Parathyroid adenoma (tissue), 2 donors: ENCODE results near the gene ZNF91.
"Not testable (repeated sequence)": the region's sequence is repeated elsewhere in the genome, so short reads cannot be mapped to it uniquely, and the experiment has no call there.

Source experiments
- H2AFZ ChIP-seq: fragments of 300-600 bp; sonication (generic); one replicate; pipeline ENCODE4 v1.7.0; 2017; ENCODE audit warnings: antibody characterized with exemption, mild to moderate bottlenecking
- H3K27ac ChIP-seq: fragments of 300-600 bp; sonication (generic); one replicate; pipeline ENCODE4 v1.7.0; 2017
- H3K27me3 ChIP-seq: fragments of 300-600 bp; sonication (generic); one replicate; pipeline ENCODE4 v1.7.0; 2017; ENCODE audit warnings: low read length; ENCODE audit not compliant: control insufficient read depth, insufficient read depth
- H3K36me3 ChIP-seq: fragments of 300-600 bp; sonication (generic); one replicate; pipeline ENCODE4 v1.7.0; 2017; ENCODE audit warnings: low read length; ENCODE audit not compliant: control insufficient read depth, insufficient read depth
- H3K4me1 ChIP-seq: fragments of 300-600 bp; sonication (generic); one replicate; pipeline ENCODE4 v1.7.0; 2017; ENCODE audit warnings: control low read depth
- H3K4me2 ChIP-seq: fragments of 300-600 bp; sonication (generic); one replicate; pipeline ENCODE4 v1.7.0; 2017; ENCODE audit warnings: low read length
- H3K4me3 ChIP-seq: fragments of 300-600 bp; sonication (generic); one replicate; pipeline ENCODE4 v1.7.0; 2017; ENCODE audit warnings: low read depth, low read length
- H3K79me2 ChIP-seq: fragments of 300-600 bp; sonication (generic); one replicate; pipeline ENCODE4 v1.7.0; 2017; ENCODE audit warnings: control low read depth
- H3K9ac ChIP-seq: fragments of 300-600 bp; sonication (generic); one replicate; pipeline ENCODE4 v1.7.0; 2017; ENCODE audit warnings: mild to moderate bottlenecking
- H3K9me3 ChIP-seq: fragments of 300-600 bp; sonication (generic); one replicate; pipeline ENCODE4 v1.7.0; 2017; ENCODE audit warnings: low read length; ENCODE audit not compliant: control insufficient read depth
- TF ChIP-seq, protein P1 (sequence below): fragments of 300-600 bp; sonication (generic); IDR thresholded peaks from one replicate; pipeline ENCODE4 v1.7.0; 2017; ENCODE audit warnings: antibody characterized with exemption, mild to moderate bottlenecking
- donor health status: primary hyperparathyroidism.

ZNF91 gene

DNA sequence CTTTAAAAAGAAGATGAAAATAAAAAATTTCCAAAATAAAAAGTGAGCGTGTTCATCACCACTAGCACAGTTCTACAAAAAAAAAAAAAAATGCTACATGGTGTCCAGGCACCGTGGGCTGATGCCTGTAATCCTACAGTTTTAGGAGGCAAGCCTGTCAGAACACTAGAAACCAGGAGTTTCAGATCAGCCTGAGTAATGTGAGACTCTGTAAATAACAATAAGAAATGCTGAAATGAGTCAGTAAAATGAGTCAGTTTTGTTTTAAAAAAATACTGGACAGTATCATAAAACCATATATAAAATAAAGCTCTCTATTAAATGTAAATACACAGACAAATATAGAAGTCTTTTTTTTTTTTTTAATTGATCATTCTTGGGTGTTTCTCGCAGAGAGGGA, 30.0 kb downstream of the ZNF91 start:
- H3K27ac ChIP-seq: no peak overlapping the region
- TF ChIP-seq, protein P1, sequence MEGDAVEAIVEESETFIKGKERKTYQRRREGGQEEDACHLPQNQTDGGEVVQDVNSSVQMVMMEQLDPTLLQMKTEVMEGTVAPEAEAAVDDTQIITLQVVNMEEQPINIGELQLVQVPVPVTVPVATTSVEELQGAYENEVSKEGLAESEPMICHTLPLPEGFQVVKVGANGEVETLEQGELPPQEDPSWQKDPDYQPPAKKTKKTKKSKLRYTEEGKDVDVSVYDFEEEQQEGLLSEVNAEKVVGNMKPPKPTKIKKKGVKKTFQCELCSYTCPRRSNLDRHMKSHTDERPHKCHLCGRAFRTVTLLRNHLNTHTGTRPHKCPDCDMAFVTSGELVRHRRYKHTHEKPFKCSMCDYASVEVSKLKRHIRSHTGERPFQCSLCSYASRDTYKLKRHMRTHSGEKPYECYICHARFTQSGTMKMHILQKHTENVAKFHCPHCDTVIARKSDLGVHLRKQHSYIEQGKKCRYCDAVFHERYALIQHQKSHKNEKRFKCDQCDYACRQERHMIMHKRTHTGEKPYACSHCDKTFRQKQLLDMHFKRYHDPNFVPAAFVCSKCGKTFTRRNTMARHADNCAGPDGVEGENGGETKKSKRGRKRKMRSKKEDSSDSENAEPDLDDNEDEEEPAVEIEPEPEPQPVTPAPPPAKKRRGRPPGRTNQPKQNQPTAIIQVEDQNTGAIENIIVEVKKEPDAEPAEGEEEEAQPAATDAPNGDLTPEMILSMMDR: no peak
- peaks cover 6% of the 10 kb centered on the region for H3K79me2 ChIP-seq
- H3K4me1 ChIP-seq: no peaks in the 10 kb centered on the region
- H3K4me3 ChIP-seq: no peak overlapping the region
- H3K27me3 ChIP-seq: no peaks in the 10 kb centered on the region
- no peak overlapping the region for H3K9ac ChIP-seq
- no peak overlapping the region for H3K4me2 ChIP-seq
- no peak overlapping the region for H2AFZ ChIP-seq
- H3K36me3 ChIP-seq: peaks cover 8% of the 10 kb centered on the region
- peaks cover 16% of the 10 kb centered on the region for H3K9me3 ChIP-seq

DNA sequence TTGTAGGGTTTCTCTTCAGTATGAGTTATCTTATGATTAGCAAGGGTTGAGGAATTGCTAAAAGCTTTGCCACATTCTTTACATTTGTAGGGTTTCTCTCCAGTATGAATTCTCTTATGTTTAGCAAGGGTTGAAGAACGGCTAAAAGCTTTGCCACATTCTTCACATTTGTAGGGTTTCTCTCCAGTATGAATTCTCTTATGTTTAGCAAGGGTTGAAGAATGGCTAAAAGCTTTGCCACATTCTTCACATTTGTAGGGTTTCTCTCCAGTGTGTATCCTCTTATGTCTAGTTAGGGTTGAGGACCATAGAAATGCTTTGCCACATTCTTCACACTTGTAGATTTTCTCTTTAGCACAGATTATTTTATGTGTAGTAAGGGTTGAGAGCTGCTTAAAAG, 33.4 kb downstream of the ZNF91 start:
- H3K4me3 ChIP-seq, H3K79me2 ChIP-seq, H3K27me3 ChIP-seq, H3K4me2 ChIP-seq, H3K4me1 ChIP-seq, H2AFZ ChIP-seq, H3K9ac ChIP-seq, H3K27ac ChIP-seq: not testable (repeated sequence)
- H3K9me3 ChIP-seq: peaks cover 23% of the 10 kb centered on the region
- peaks cover 15% of the 10 kb centered on the region for H3K36me3 ChIP-seq

DNA sequence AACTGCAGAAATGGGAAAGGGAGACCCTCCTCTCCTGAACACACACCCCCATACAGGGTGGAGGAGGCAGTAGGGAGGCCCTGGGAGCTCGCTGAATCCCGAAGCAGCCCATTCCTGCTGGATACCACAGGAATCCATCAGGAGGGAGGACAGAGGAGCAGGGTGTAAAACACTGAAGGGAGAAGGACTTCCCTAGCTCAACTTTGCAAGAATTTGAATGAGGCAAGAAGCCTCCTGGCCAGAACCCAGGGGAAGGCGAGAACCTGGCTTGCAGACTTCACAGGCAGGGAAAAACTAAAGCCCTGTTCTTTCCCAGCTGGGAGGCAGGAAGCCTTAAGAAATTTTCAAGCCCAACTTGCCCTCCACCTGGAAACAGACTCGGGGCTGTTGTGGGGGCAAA, 43.5 kb downstream of the ZNF91 start:
- no peak overlapping the region for H3K9ac ChIP-seq
- TF ChIP-seq, protein P1: no peak
- H3K4me3 ChIP-seq: no peak overlapping the region
- no peaks in the 10 kb centered on the region for H3K4me1 ChIP-seq
- no peak overlapping the region for H2AFZ ChIP-seq
- peaks cover 18% of the 10 kb centered on the region for H3K79me2 ChIP-seq
- H3K4me2 ChIP-seq: no peak overlapping the region
- peaks cover 4% of the 10 kb centered on the region for H3K36me3 ChIP-seq
- H3K9me3 ChIP-seq: peaks cover 5% of the 10 kb centered on the region
- no peaks in the 10 kb centered on the region for H3K27me3 ChIP-seq
- no peak overlapping the region for H3K27ac ChIP-seq

DNA sequence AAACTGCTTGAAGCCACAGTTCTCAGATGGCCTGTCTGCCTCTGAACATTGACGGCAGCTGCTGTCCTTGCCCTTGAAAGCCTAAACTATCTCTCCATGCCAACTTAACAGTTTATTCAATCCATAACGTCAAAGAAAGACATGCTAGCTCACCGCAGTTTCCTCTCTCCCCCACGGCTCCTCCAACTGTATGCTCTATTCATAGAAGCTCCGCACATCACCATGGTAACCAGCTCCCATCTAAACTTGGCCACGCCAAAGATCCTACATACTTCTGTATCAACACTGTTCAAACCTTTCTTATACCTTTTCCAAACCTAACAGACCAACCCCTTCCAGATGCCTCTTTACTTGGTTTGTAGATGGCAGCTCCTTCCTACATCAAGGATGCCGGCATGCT, 48.6 kb downstream of the ZNF91 start:
- Histone ChIP-seq H3K36me3 (no peaks in the 10 kb centered on the region), H3K9me3 (no peaks in the 10 kb centered on the region), H3K4me3 (no peak overlapping the region)

DNA sequence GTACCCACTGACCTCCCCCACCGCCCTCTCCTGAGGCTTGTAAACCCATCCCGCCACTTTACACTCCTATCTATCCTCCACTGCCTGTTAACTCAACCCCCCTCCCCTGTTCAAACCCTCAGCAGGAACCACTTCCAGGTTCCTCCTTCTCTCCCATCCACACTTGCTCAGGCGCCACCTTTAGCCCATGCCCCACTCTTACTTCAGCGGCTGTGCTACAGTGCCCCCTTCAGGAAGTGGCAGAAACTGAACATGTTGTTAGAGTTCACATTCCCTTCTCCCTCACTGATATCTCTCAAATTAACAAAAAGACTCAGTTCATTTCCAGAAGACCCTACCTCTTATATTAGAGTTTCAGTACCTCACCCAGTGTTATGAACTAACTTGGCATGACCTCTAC, 49.4 kb downstream of the ZNF91 start:
- TF ChIP-seq, protein P1: no peak
- Histone ChIP-seq H3K79me2 (peaks cover 17% of the 10 kb centered on the region), H3K9ac (no peak overlapping the region), H3K4me2 (no peak overlapping the region), H3K4me3 (no peak overlapping the region), H3K27me3 (no peaks in the 10 kb centered on the region), H2AFZ (no peak overlapping the region), H3K9me3 (no peaks in the 10 kb centered on the region), H3K4me1 (no peaks in the 10 kb centered on the region), H3K27ac (no peak overlapping the region), H3K36me3 (no peaks in the 10 kb centered on the region)

More for the DNA sequence above, 48.6 kb downstream of the ZNF91 start:
- Histone ChIP-seq H3K27me3 (no peaks in the 10 kb centered on the region), H3K9ac (no peak overlapping the region), H2AFZ (no peak overlapping the region), H3K4me1 (no peaks in the 10 kb centered on the region), H3K4me2 (no peak overlapping the region), H3K27ac (no peak overlapping the region), H3K79me2 (peaks cover 19% of the 10 kb centered on the region)
- TF ChIP-seq, protein P1: no peak
